Measurements from ENCODE around the gene COMMD7. TPM values are rescaled to one million over a fixed set of nuclear protein-coding genes. Genes with fewer than 3 reads are reported as not detected.
A peak's percentile ranks its signal among the peaks of the same experiment; 100 is the strongest.

Gene COMMD7
- total RNA-seq, 1 experiment from 2014 or later: 42.3 TPM

GRCh38 chr20:32652739-32653526 lies 90.3 kb downstream of the COMMD7 start:
- Histone ChIP-seq H3K27ac (no peak overlapping the region), H3K9me2 (ENCODE audit: insufficient read depth) (no peaks in the 10 kb centered on the region), H4K20me1 (ENCODE audit: insufficient read depth) (no peaks in the 10 kb centered on the region), H2AFZ (no peak overlapping the region), H3K4me1 (replicated peaks; ENCODE audit: insufficient read depth) (peaks cover 22% of the 10 kb centered on the region), H3K4me2 (peak overlapping the region; percentile 39), H3K36me3 (ENCODE audit: low read depth) (no peaks in the 10 kb centered on the region), H3K27me3 (ENCODE audit: insufficient read depth, low read depth) (no peaks in the 10 kb centered on the region), H3K4me3 (no peak overlapping the region), H3K9me3 (ENCODE audit: insufficient read depth, low read depth) (no peaks in the 10 kb centered on the region), H3F3A (ENCODE audit: insufficient read depth, low read depth) (peaks cover 8% of the 10 kb centered on the region; the same call in 1 of the 2 replicates), H3K79me2 (ENCODE audit: low read depth) (no peaks in the 10 kb centered on the region)
- intact Hi-C loops (cut with micrococcal nuclease; ENCODE audit: unreplicated experiment): loop anchor here (1.0 to 5.0 kb wide), 5 partner anchors 116 to 830 kb away; partner anchors contain the start of gene ASXL1
- no peak for TF ChIP-seq EZH2 (IDR thresholded peaks at IDR 0.05; ENCODE audit: low read depth)
- peak; percentile 94 for TF ChIP-seq CTCF (conservative IDR thresholded peaks at IDR 0.05)
- BruUV-seq (replicated peaks): no TSS peak
- CTCF ChIA-PET: interaction anchor here (0.6 to 1.9 kb wide), 6 partner anchors 23 to 724 kb away, joined by 3 to 15 read pairs (median 5); no protein-coding TSS in a partner anchor
- POLR2A ChIA-PET (ENCODE audit: unreplicated experiment): no interaction called here
- peak; percentile 89 to 92 for DNase-seq

Other genes starting within 250 kb of the COMMD7 start
- gene NOL4L, start 158.1 kb downstream of the COMMD7 start, total RNA-seq (2021): 40.9 and 44.0 TPM in 2 replicates
- gene C20orf203, start 69.5 kb downstream of the COMMD7 start, total RNA-seq (2021): 0.08 TPM in 1 of 2 replicates, not detected in the other
- 5.7 and 8.0 TPM in 2 replicates for gene DNMT3B, start 18.9 kb upstream of the COMMD7 start, total RNA-seq (2021)
- gene MAPRE1, start 76.5 kb upstream of the COMMD7 start, total RNA-seq (2021): 113 and 154 TPM in 2 replicates
- 1.1 TPM in 1 of 2 replicates, not detected in the other for gene EFCAB8, start 115.5 kb upstream of the COMMD7 start, total RNA-seq (2021)